AG10803 (cell line): Measurements from ENCODE around the gene AARS2.

Experiments
- DNase-seq: peaks from one replicate; pipeline ENCODE4 v3.0.0; 2010; ENCODE audit warnings: low read depth
- H3K4me3 ChIP-seq: 2 replicates; pipeline ENCODE4 v1.5.1; 2011; ENCODE audit warnings: mild to moderate bottlenecking, low read length, control low read depth
- TF ChIP-seq, protein P1 (sequence below): conservative IDR thresholded peaks from 2 replicates; pipeline ENCODE4 v1.5.1; 2011; ENCODE audit warnings: mild to moderate bottlenecking, low read length, control low read depth, inconsistent platforms

AARS2 gene

DNA sequence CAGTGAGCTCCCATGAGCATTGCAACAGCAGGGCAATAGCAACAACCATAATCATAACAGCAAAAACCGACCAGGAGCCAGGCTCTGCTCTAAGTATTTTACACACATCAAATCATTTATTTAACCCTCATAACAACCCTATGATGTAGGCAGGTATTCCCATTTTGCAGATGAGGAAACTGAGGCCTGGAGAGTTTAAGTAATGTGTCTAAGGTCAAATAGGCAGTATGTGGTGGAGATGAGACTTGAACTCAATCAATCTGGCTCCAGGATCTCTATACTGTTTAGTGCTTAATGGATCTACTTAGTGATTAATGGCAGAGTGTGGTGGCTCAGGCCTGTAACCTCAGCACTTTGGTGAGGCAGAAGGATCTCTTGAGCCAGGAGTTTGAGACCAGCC is 39.5 kb downstream of the AARS2 start:
- no peak overlapping the region for H3K4me3 ChIP-seq
- TF ChIP-seq, protein P1, sequence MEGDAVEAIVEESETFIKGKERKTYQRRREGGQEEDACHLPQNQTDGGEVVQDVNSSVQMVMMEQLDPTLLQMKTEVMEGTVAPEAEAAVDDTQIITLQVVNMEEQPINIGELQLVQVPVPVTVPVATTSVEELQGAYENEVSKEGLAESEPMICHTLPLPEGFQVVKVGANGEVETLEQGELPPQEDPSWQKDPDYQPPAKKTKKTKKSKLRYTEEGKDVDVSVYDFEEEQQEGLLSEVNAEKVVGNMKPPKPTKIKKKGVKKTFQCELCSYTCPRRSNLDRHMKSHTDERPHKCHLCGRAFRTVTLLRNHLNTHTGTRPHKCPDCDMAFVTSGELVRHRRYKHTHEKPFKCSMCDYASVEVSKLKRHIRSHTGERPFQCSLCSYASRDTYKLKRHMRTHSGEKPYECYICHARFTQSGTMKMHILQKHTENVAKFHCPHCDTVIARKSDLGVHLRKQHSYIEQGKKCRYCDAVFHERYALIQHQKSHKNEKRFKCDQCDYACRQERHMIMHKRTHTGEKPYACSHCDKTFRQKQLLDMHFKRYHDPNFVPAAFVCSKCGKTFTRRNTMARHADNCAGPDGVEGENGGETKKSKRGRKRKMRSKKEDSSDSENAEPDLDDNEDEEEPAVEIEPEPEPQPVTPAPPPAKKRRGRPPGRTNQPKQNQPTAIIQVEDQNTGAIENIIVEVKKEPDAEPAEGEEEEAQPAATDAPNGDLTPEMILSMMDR: no peak
- DNase-seq: no peak

DNA sequence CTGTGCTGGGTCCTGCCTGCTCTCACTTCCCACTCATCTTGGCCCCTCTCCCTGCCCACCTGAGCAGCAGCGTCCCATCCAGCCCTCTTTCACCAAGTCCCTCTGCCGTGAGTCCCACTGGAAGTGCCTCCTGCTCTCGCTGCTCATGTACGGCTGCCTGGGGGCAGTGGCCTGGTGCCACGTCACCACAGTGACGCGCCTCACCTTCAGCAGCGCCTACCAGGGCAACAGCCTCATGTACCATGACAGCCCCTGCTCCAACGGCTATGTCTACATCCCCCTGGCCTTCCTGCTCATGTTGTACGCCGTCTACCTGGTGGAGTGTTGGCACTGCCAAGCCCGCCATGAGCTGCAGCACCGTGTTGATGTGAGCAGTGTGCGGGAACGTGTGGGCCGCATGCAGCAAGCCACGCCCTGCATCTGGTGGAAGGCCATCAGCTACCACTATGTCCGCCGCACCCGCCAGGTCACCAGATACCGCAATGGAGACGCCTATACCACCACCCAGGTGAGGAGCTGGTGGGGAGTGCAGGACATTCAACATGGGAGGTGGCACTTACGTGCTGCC is 40.1 kb downstream of the AARS2 start:
- TF ChIP-seq, protein P1: no peak
- no peak overlapping the region for H3K4me3 ChIP-seq

DNA sequence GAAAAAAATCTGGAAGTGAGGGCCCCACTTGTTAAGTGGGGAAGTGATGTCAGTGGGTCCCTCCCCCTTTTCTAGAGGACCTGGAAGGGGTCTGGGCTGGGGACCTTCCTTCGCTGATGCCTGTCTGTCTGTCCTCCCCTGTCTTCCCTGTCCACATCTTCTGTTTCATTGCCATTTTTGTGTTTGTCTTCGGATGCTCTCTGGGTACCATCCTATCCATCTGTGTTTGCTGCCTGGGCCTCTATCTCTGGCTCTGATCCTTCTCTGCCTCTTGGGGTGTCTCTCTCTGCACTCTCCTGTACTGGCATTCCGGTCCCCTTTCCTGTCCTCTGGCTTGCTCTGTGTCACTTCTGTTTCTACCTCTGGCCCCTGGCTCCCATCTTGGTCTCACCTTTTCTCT is 40.6 kb downstream of the AARS2 start:
- DNase-seq: no peak
- H3K4me3 ChIP-seq: no peak overlapping the region
- TF ChIP-seq, protein P1: no peak

More for the DNA sequence above, 40.1 kb downstream of the AARS2 start:
- DNase-seq: no peak

DNA sequence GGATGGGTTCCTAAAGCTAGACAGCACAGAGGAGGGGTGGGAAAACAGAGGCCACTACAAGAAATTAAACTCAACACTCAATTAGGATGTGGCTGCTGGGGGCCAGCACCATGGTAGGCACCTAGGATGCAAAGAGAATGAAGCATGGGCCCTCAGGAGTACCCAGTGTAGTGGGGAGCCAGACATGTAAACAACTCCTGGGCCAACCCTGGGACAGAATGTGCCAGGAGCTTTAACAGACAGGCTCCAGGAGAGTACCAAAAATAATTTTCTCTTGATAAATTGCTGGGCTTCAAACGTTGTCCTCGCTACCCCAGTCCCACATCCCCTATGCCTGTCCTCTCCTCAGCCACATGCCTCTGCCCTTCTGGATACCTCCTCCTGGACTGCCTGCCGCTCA is 41.2 kb downstream of the AARS2 start:
- TF ChIP-seq, protein P1: no peak
- no peak overlapping the region for H3K4me3 ChIP-seq
- DNase-seq: no peak

DNA sequence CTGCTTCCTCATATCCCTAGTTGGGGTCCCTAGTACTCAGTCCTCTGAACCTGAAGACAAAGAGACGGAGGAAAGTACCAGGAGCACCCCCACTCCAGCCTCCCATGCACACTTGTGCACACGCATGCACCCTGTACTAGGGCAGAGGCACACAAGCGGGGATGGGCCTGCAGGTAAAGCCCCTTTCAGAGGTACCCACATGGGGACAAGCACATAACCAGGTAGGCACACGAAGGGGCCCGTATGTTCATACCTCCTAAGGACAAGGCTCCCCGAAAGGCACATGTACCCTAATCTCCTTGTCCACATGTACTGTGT is 41.8 kb downstream of the AARS2 start:
- DNase-seq: no peak
- TF ChIP-seq, protein P1: no peak
- no peak overlapping the region for H3K4me3 ChIP-seq

DNA sequence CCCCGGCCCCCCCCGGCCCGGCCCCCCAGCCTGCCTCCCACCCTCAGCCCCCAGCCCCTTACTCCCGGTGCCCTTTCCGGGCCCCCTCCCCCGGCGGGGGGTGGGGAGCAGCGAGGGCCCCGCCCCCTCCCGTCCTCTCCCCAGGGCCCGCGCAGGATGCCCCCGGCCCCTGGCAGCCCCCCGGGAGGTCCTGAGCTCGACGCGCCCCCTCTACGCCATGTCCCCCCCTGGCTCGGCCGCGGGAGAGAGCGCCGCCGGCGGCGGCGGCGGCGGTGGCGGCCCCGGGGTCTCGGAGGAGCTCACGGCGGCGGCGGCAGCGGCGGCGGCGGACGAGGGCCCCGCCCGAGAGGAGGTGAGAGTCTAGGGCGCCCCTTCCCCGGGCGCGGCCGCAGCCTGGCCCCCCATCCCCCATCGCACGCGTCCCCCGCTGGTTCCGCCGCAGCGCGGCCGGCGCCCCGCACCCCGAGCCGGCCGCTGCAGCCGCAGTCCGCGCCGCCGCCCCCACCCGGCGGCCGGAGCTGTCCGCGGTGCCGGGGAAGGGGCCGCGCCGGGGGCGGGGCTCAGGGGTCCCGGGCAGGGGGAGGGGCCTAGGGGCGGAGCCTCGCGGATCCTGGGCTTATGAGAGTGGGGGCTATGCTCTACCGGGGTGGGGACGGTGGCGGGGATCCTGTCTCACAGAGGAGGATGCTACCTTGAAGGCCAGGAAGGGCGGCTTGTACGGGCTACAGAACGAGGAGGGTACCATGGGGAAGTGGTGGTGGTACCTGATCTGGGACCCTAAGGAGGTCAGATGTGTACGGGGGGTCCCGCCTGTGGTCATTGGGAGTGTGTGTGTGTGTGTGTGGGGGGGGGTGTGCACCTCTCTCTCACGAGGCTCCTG is 42.4 kb downstream of the AARS2 start:
- H3K4me3 ChIP-seq: no peak overlapping the region
- no peak for DNase-seq
- TF ChIP-seq, protein P1: no peak

DNA sequence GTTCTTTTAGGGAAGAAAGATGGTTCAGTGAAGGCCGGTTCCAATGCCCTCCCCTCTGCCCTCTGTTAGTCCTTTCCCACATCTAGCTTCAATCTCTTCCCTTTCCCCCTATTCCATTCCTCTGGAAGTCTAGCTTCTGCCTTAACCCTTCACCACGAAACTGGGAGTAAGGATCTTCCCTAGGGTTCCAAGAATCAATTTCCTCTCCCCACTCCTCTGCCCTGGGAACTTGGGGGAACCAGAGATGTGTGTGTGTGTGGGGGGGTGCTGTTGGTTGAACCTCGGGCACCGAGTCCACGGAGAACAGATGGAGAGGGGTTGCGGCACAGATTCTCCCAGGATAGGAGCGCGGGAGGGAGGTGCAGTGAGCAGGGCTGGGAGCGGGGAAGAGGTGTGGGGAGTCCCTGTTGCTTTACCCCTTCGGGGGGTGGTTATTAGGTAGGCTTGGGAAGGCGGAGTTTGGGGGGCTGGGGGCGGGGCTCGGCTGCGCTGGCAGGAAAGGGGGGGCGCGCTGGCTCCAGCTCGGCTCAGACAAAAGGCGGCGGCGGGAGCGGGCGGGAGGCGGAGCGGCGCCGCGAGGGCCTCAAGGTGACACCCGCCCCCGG is 43.1 kb downstream of the AARS2 start, which contains the start of gene TMEM151B:
TSS of gene TMEM151B (plus strand) at position 530 of the 605 bp plus-strand sequence. CDS start 293 bp downstream, outside the sequence.
- no peak for DNase-seq
- TF ChIP-seq, protein P1: no peak
- H3K4me3 ChIP-seq: no peak within 1 kb of the TSS
